Upper lobe of left lung (tissue), 6 donors: ENCODE data around the gene EN2. TPM values are rescaled to one million over a fixed set of nuclear protein-coding genes. Genes with fewer than 3 reads are reported as not detected.
A peak's percentile ranks its signal among the peaks of the same experiment; 100 is the strongest.

Experiments
- ATAC-seq, 2 donors: fragments of 200-7000 bp; cut with Tn5 transposase; one replicate each; pipeline ENCODE4 v1.9.1; 2022; ENCODE audit warnings: mild to moderate bottlenecking in 2 of 2, moderate library complexity in 2 of 2; ENCODE audit not compliant: low FRiP score in 2 of 2
- DNase-seq, 2 donors: peaks; one replicate each; pipeline ENCODE4 v3.0.0-alpha.2; 2019 to 2020
- H3K27ac ChIP-seq, 4 donors: fragments of 200-600 bp; sonication (generic); one replicate each; pipeline ENCODE4 v1.5.1; 2016 to 2019
- H3K27me3 ChIP-seq, 4 donors: fragments of 200-600 bp; sonication (generic); one replicate each; pipeline ENCODE4 v1.5.1; 2017 to 2019
- H3K36me3 ChIP-seq, 4 donors: fragments of 200-600 bp; sonication (generic); one replicate each; pipeline ENCODE4 v1.5.1; 2016 to 2019
- H3K4me1 ChIP-seq, 4 donors: fragments of 200-600 bp; sonication (generic); one replicate each; pipeline ENCODE4 v1.5.1; 2018 to 2019
- H3K4me3 ChIP-seq, 4 donors: fragments of 200-600 bp; sonication (generic); one replicate each; pipeline ENCODE4 v1.5.1; 2017 to 2019; ENCODE audit warnings: mild to moderate bottlenecking in 2 of 4, moderate library complexity in 1 of 4
- H3K9me3 ChIP-seq, 4 donors: fragments of 200-600 bp; sonication (generic); one replicate each; pipeline ENCODE4 v1.5.1; 2018 to 2019
- CTCF ChIP-seq, 6 experiments: fragments of 450-650 bp in 4 of 6; fragments of 200-600 bp in 2 of 6; sonication (generic) in 2 of 6; IDR thresholded peaks; one replicate each; pipeline ENCODE4 v1.5.1; 2016 to 2019; ENCODE audit warnings: antibody characterized with exemption in 6 of 6
- EP300 ChIP-seq, 4 donors: sonication (generic); formaldehyde crosslinking; IDR thresholded peaks; one replicate each; pipeline ENCODE4 v1.5.1; 2017; ENCODE audit warnings: antibody characterized with exemption in 4 of 4, control low read depth in 2 of 4
- POLR2A ChIP-seq, 4 donors: fragments of 450-650 bp; IDR thresholded peaks; one replicate each; pipeline ENCODE4 v1.5.1; 2016 to 2017; ENCODE audit warnings: antibody characterized with exemption in 4 of 4, mild to moderate bottlenecking in 2 of 4
- POLR2AphosphoS5 ChIP-seq, 2 donors: sonication (generic); formaldehyde crosslinking; IDR thresholded peaks; one replicate each; pipeline ENCODE4 v1.5.1; 2017; ENCODE audit warnings: antibody characterized with exemption in 2 of 2
- whole genome bisulfite sequencing, 2 donors: methylation state at CpG; one replicate each; pipeline ENCODE4 v1.1.5; 2017 to 2018; 5-methylcytosine and 5-hydroxymethylcytosine counted together
- total RNA-seq, 6 donors: library from RNA; depleted of rRNA in 4 of 6; stranded (reverse); fragments of >200 nt in 4 of 6; gene quantifications; one replicate each; pipeline versions ENCODE4 v1.1.0 to v1.2.1, GENCODE V29; 2016 to 2021
- donor health status: DM: no; HTN: no; CAD: no; lungs with moderate emphysema.
- donor health status: DM: no; HTN: yes; CAD: no; lungs with severe emphysema.

Gene EN2
- total RNA-seq, 6 donors from 2014 or later: not detected

- WGBS, 2 donors: 61 to 73% methylated on average over 4 of the region's 4 CpGs
- H3K27me3 ChIP-seq: peaks cover 0 to 12% (median 6%) of the 10 kb centered on the region in 4 donors
- H3K36me3 ChIP-seq: no peaks in the 10 kb centered on the region
- TF ChIP-seq CTCF (IDR thresholded peaks at IDR 0.05) (no peak), EP300 (IDR thresholded peaks at IDR 0.05) (no peak), POLR2A (IDR thresholded peaks at IDR 0.05) (no peak), POLR2AphosphoS5 (IDR thresholded peaks at IDR 0.05) (no peak)
- ATAC-seq: no peak
- H3K27ac ChIP-seq: no peak overlapping the region
- H3K9me3 ChIP-seq: peaks cover 0 to 6% (median 0%) of the 10 kb centered on the region in 4 donors
- DNase-seq: no peak
- H3K4me3 ChIP-seq: no peak overlapping the region
- peaks cover 0 to 5% (median 0%) of the 10 kb centered on the region in 4 donors for H3K4me1 ChIP-seq
Observed at GRCh38 chr7:155477476-155477875, 19.5 kb downstream of the EN2 start.

GRCh38 chr7:155481764-155482163 is 23.8 kb downstream of the EN2 start:
- Histone ChIP-seq H3K9me3 (no peaks in the 10 kb centered on the region), H3K4me1 (no peaks in the 10 kb centered on the region), H3K36me3 (no peaks in the 10 kb centered on the region), H3K27ac (no peak overlapping the region), H3K4me3 (no peak overlapping the region), H3K27me3 (no peaks in the 10 kb centered on the region)
- 89 to 93% methylated on average over 10 to 11 of the region's 11 CpGs for WGBS, 2 donors
- no peak for ATAC-seq
- no peak for TF ChIP-seq POLR2AphosphoS5 (IDR thresholded peaks at IDR 0.05)
- no peak for TF ChIP-seq CTCF (IDR thresholded peaks at IDR 0.05)
- TF ChIP-seq EP300 (IDR thresholded peaks at IDR 0.05): no peak
- no peak for TF ChIP-seq POLR2A (IDR thresholded peaks at IDR 0.05)
- no peak for DNase-seq

- Histone ChIP-seq H3K36me3 (no peaks in the 10 kb centered on the region), H3K27ac (no peak overlapping the region), H3K4me3 (no peak overlapping the region), H3K27me3 (no peaks in the 10 kb centered on the region), H3K9me3 (no peaks in the 10 kb centered on the region), H3K4me1 (no peaks in the 10 kb centered on the region)
- 55 to 63% methylated on average over 16 to 17 of the region's 17 CpGs for WGBS, 2 donors
- TF ChIP-seq POLR2AphosphoS5 (IDR thresholded peaks at IDR 0.05): no peak
- no peak for TF ChIP-seq POLR2A (IDR thresholded peaks at IDR 0.05)
- no peak for TF ChIP-seq CTCF (IDR thresholded peaks at IDR 0.05)
- TF ChIP-seq EP300 (IDR thresholded peaks at IDR 0.05): no peak
- peak in 1 of 2 donors; percentile 16 for DNase-seq
- ATAC-seq: no peak
Observed at GRCh38 chr7:155482511-155483183, 24.7 kb downstream of the EN2 start.

- Histone ChIP-seq H3K36me3 (no peaks in the 10 kb centered on the region), H3K27me3 (no peaks in the 10 kb centered on the region), H3K4me3 (no peak overlapping the region), H3K27ac (no peak overlapping the region), H3K4me1 (no peaks in the 10 kb centered on the region), H3K9me3 (no peaks in the 10 kb centered on the region)
- DNase-seq (no peak), ATAC-seq (no peak)
- no peak for TF ChIP-seq CTCF (IDR thresholded peaks at IDR 0.05)
- TF ChIP-seq POLR2AphosphoS5 (IDR thresholded peaks at IDR 0.05): no peak
- no peak for TF ChIP-seq POLR2A (IDR thresholded peaks at IDR 0.05)
- no peak for TF ChIP-seq EP300 (IDR thresholded peaks at IDR 0.05)
- 32 to 43% methylated on average over 13 of the region's 13 CpGs for WGBS, 2 donors
Observed at GRCh38 chr7:155483245-155483644, 25.3 kb downstream of the EN2 start.

DNA sequence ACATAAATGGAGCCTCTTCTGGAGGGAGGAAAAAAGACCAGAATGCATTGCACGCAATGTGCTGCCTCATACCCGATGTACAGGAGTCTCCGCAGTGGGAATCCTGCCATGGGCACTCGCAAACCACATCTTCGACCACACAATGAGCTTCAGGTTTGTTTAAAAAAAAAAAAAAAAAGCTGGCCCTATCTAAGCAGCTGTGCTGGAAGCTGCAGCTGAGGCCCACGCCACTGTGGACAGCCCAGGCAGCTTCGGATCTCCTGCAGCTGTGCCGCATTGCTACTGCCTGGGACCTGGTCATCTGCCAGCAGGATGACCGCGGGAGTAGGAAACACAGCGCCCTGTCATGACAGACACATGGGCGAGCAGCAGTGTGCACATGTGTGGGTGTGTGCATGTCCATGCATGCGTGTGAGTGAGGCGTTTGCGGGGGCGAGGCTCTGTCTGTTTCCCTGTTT is 26.0 kb downstream of the EN2 start:
- Histone ChIP-seq H3K4me3 (no peak overlapping the region), H3K4me1 (no peaks in the 10 kb centered on the region), H3K9me3 (no peaks in the 10 kb centered on the region), H3K36me3 (no peaks in the 10 kb centered on the region), H3K27ac (no peak overlapping the region), H3K27me3 (no peaks in the 10 kb centered on the region)
- ATAC-seq (peak in 1 of 2 donors; percentile 14), DNase-seq (peak in 1 of 2 donors; percentile 38)
- 62 to 72% methylated on average over 11 to 16 of the region's 16 CpGs for WGBS, 2 donors
- no peak for TF ChIP-seq CTCF (IDR thresholded peaks at IDR 0.05)
- no peak for TF ChIP-seq POLR2AphosphoS5 (IDR thresholded peaks at IDR 0.05)
- TF ChIP-seq POLR2A (IDR thresholded peaks at IDR 0.05): no peak
- no peak for TF ChIP-seq EP300 (IDR thresholded peaks at IDR 0.05)
